ENCODE data around the gene FARP1.
A peak's percentile ranks its signal among the peaks of the same experiment; 100 is the strongest.

FARP1 gene

GRCh38 chr13:98443329-98443728 is 300.4 kb downstream of the FARP1 start:
- peak; percentile 23 for DNase-seq (ENCODE audit: low read depth)

- no peak for DNase-seq (ENCODE audit: low read depth)
Measured at GRCh38 chr13:98443800-98444325, 301.0 kb downstream of the FARP1 start.

GRCh38 chr13:98444381-98444780 is 301.5 kb downstream of the FARP1 start:
- no peak for DNase-seq (ENCODE audit: low read depth)

- DNase-seq (ENCODE audit: low read depth): peak; percentile 24
Measured at GRCh38 chr13:98445340-98446233, 302.7 kb downstream of the FARP1 start.

- DNase-seq (ENCODE audit: low read depth): no peak
Measured at GRCh38 chr13:98446234-98446621, 303.3 kb downstream of the FARP1 start.

GRCh38 chr13:98447130-98447529 is 304.2 kb downstream of the FARP1 start:
- DNase-seq (ENCODE audit: low read depth): no peak

GRCh38 chr13:98447881-98448641 is 305.2 kb downstream of the FARP1 start:
- DNase-seq (ENCODE audit: low read depth): no peak

- no peak for DNase-seq (ENCODE audit: low read depth)
Measured at GRCh38 chr13:98448642-98448928, 305.7 kb downstream of the FARP1 start.

GRCh38 chr13:98449273-98449672 is 306.4 kb downstream of the FARP1 start:
- no peak for DNase-seq (ENCODE audit: low read depth)

- no peak for DNase-seq (ENCODE audit: low read depth)
Measured at GRCh38 chr13:98450026-98450425, 307.1 kb downstream of the FARP1 start.

- DNase-seq (ENCODE audit: low read depth): no peak
Measured at GRCh38 chr13:98450539-98451111, 307.7 kb downstream of the FARP1 start.

GRCh38 chr13:98451676-98452470 is 309.0 kb downstream of the FARP1 start:
- peak; percentile 69 for DNase-seq (ENCODE audit: low read depth)

- no peak for DNase-seq (ENCODE audit: low read depth)
Measured at GRCh38 chr13:98452851-98453843, 310.3 kb downstream of the FARP1 start.

GRCh38 chr13:98454389-98454881 is 311.5 kb downstream of the FARP1 start:
- peak; percentile 77 for DNase-seq (ENCODE audit: low read depth)

- DNase-seq (ENCODE audit: low read depth): no peak
Measured at GRCh38 chr13:98456413-98456845, 313.5 kb downstream of the FARP1 start.

- no peak for DNase-seq (ENCODE audit: low read depth)
Measured at GRCh38 chr13:98457053-98457452, 314.2 kb downstream of the FARP1 start.

GRCh38 chr13:98458431-98458830 is 315.5 kb downstream of the FARP1 start:
- DNase-seq (ENCODE audit: low read depth): no peak

- no peak for DNase-seq (ENCODE audit: low read depth)
Measured at GRCh38 chr13:98459171-98459681, 316.3 kb downstream of the FARP1 start.

GRCh38 chr13:98459721-98460370 is 317.0 kb downstream of the FARP1 start:
- DNase-seq (ENCODE audit: low read depth): no peak

- DNase-seq (ENCODE audit: low read depth): no peak
Measured at GRCh38 chr13:98460516-98460915, 317.6 kb downstream of the FARP1 start.

Measured in fibroblast of the conjunctiva (primary cell).